ENCODE results near the gene HSD17B2.

DNA sequence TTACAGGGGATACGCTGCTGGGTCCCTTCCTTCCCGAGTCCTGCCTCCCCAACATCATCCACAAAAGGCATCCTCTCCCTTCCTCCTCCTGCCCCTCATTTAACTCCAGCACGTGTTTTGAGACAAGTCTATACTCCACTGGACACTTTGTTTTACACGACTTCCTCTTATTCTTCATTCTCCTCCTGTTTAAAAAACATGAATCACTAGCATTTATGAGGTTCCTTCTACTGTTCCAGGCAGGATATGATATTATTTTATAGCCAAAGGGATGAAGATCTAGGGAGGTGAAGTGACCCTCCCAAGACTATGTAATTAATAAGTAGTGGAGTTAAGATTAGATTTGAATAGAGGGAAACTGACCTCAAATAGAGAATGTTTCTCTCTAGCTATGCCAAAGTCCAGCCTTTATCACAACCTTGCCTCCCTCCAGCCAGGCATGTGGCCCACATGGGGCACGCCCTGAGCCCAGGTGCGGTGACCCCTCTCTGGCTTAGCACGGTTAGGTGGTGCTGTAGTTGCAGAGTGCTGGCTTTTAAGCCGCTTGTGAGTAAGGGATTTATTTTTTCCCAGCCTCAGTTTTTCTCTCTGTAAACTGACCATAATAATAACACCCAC is 1.3 kb upstream of the HSD17B2 start:
- TF ChIP-seq ELF4 (IDR thresholded peaks at IDR 0.05) (no peak), LEF1 (IDR thresholded peaks at IDR 0.05; ENCODE audit: borderline replicate concordance) (no peak), HDGF (IDR thresholded peaks at IDR 0.05; ENCODE audit: borderline replicate concordance) (no peak), FOXM1 (IDR thresholded peaks at IDR 0.05; ENCODE audit: borderline replicate concordance) (no peak), SP1 (IDR thresholded peaks at IDR 0.05) (no peak), TARDBP (IDR thresholded peaks at IDR 0.05) (no peak), FOXA1 (IDR thresholded peaks at IDR 0.05) (no peak), BHLHE40 (IDR thresholded peaks at IDR 0.05; ENCODE audit: borderline replicate concordance) (no peak), NFRKB (IDR thresholded peaks at IDR 0.05) (no peak), L3MBTL2 (conservative IDR thresholded peaks at IDR 0.05) (no peak), SUZ12 (IDR thresholded peaks at IDR 0.05) (no peak), FOXK2 (IDR thresholded peaks at IDR 0.05) (no peak)
- TF ChIP-seq, protein P1, sequence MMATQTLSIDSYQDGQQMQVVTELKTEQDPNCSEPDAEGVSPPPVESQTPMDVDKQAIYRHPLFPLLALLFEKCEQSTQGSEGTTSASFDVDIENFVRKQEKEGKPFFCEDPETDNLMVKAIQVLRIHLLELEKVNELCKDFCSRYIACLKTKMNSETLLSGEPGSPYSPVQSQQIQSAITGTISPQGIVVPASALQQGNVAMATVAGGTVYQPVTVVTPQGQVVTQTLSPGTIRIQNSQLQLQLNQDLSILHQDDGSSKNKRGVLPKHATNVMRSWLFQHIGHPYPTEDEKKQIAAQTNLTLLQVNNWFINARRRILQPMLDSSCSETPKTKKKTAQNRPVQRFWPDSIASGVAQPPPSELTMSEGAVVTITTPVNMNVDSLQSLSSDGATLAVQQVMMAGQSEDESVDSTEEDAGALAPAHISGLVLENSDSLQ (IDR thresholded peaks at IDR 0.05), result no peak
